ENCODE data around the gene SPPL3. TPM values are rescaled to one million over a fixed set of nuclear protein-coding genes. Genes with fewer than 3 reads are reported as not detected.
"Not testable (repeated sequence)": the region's sequence is repeated elsewhere in the genome, so short reads cannot be mapped to it uniquely, and the experiment has no call there.

The SPPL3 gene
- total RNA-seq: 10.4 TPM

DNA sequence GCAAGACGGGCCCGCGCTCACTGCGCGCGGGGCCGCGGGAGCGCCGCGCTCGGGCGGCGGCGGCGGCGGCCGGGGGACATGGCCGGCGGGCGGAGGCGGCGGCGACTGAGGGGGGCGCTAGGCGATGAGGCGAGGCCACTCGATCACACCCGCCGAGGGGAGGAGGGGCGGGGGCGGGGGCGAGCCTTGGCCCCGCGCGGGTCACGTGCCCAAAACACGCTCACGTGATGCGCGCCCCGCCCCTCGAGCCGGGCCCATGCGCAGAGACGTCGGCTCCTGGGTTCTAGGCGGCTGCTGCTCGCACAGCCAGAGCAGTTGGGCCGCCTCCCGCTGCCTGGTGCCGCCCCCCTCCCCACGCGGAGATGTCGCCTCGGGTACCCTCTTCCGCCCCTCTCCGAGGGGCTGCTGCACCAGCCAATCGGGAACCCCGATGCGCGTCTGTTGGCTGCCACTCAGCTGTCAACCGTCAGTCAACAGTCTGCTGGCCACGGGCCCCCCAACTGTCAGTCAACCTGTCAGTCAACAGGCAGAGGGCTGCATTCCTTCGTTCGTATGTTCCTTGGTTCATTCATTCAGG is at the start of gene SPPL3:
Gene SPPL3, minus strand, starts transcription at position 162 of the 577 bp plus-strand sequence. CDS start 491 bp downstream, outside the sequence.
- H3K4me3 ChIP-seq (ENCODE audit: low read length in 3 of 3): peak within 1 kb of the TSS; percentile 90 to 94 (median 91)
- H3K27me3 ChIP-seq (ENCODE audit: control insufficient read depth in 3 of 3, insufficient read depth in 3 of 3, low read length in 3 of 3): no peaks in the 10 kb centered on the region
- no peaks in the 10 kb centered on the region for H3K9me3 ChIP-seq (ENCODE audit: control insufficient read depth in 3 of 3, low read length in 3 of 3)
- H3K36me3 ChIP-seq (ENCODE audit: control insufficient read depth in 3 of 3, insufficient read depth in 3 of 3, low read length in 3 of 3): peaks cover 0 to 2% (median 0%) of the 10 kb centered on the region in 3 donors
- H3K9ac ChIP-seq (ENCODE audit: low read depth in 1 of 3, low read length in 3 of 3): peak within 1 kb of the TSS; percentile 74 to 92 (median 87)
- H3K4me1 ChIP-seq (ENCODE audit: control insufficient read depth in 3 of 3, insufficient read depth in 3 of 3, low read length in 3 of 3): peaks cover 6 to 30% (median 28%) of the 10 kb centered on the region in 3 donors
- peak within 1 kb of the TSS; percentile 92 for H3K27ac ChIP-seq (ENCODE audit: low read depth, low read length)

GRCh38 chr12:120950807-120951206 is 46.6 kb upstream of the SPPL3 start:
- peaks cover 0 to 3% (median 0%) of the 10 kb centered on the region in 3 donors for H3K27me3 ChIP-seq (ENCODE audit: control insufficient read depth in 3 of 3, insufficient read depth in 3 of 3, low read length in 3 of 3)
- H3K4me1 ChIP-seq (ENCODE audit: control insufficient read depth in 3 of 3, insufficient read depth in 3 of 3, low read length in 3 of 3): no peaks in the 10 kb centered on the region
- H3K9ac ChIP-seq (ENCODE audit: low read depth in 1 of 3, low read length in 3 of 3): no peak overlapping the region
- H3K27ac ChIP-seq (ENCODE audit: low read depth, low read length): no peak overlapping the region
- no peaks in the 10 kb centered on the region for H3K9me3 ChIP-seq (ENCODE audit: control insufficient read depth in 3 of 3, low read length in 3 of 3)
- H3K36me3 ChIP-seq (ENCODE audit: control insufficient read depth in 3 of 3, insufficient read depth in 3 of 3, low read length in 3 of 3): no peaks in the 10 kb centered on the region
- no peak overlapping the region for H3K4me3 ChIP-seq (ENCODE audit: low read length in 3 of 3)

DNA sequence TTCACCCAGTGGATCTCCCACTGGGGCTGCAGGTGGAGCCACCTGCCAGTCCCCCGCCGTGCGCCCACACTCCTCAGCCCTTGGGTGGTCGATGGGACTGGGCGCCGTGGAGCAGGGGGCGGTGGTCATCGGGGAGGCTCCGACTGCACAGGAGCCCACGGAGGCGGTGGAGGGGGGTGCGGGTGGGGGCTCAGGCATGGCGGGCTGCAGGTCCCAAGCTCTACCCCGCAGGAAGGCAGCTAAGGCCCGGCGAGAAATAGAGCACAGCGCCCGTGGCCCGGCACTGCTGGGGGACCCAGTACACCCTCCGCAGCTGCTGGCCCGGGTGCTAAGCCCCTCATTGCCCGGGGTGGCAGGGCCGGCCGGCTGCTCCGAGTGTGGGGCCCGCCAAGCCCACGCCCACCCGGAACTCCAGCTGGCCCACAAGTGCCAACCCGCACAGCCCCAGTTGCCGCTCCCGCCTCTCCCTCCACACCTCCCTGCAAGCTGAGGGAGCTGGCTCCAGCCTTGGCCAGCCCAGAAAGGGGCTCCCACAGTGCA is 46.2 kb upstream of the SPPL3 start:
- H3K4me1 ChIP-seq (ENCODE audit: control insufficient read depth in 3 of 3, insufficient read depth in 3 of 3, low read length in 3 of 3); H3K27ac ChIP-seq (ENCODE audit: low read depth, low read length); H3K4me3 ChIP-seq (ENCODE audit: low read length in 3 of 3); H3K9ac ChIP-seq (ENCODE audit: low read depth in 1 of 3, low read length in 3 of 3); H3K9me3 ChIP-seq (ENCODE audit: control insufficient read depth in 3 of 3, low read length in 3 of 3); H3K27me3 ChIP-seq (ENCODE audit: control insufficient read depth in 3 of 3, insufficient read depth in 3 of 3, low read length in 3 of 3); H3K36me3 ChIP-seq (ENCODE audit: control insufficient read depth in 3 of 3, insufficient read depth in 3 of 3, low read length in 3 of 3): not testable (repeated sequence)

GRCh38 chr12:120945516-120945915 is 41.4 kb upstream of the SPPL3 start:
- H3K4me3 ChIP-seq (ENCODE audit: low read length in 3 of 3); H3K27me3 ChIP-seq (ENCODE audit: control insufficient read depth in 3 of 3, insufficient read depth in 3 of 3, low read length in 3 of 3); H3K9me3 ChIP-seq (ENCODE audit: control insufficient read depth in 3 of 3, low read length in 3 of 3); H3K4me1 ChIP-seq (ENCODE audit: control insufficient read depth in 3 of 3, insufficient read depth in 3 of 3, low read length in 3 of 3); H3K36me3 ChIP-seq (ENCODE audit: control insufficient read depth in 3 of 3, insufficient read depth in 3 of 3, low read length in 3 of 3); H3K9ac ChIP-seq (ENCODE audit: low read depth in 1 of 3, low read length in 3 of 3); H3K27ac ChIP-seq (ENCODE audit: low read depth, low read length): not testable (repeated sequence)

- Histone ChIP-seq H3K27ac (ENCODE audit: low read depth, low read length) (no peak overlapping the region), H3K36me3 (ENCODE audit: control insufficient read depth in 3 of 3, insufficient read depth in 3 of 3, low read length in 3 of 3) (no peaks in the 10 kb centered on the region), H3K4me3 (ENCODE audit: low read length in 3 of 3) (no peak overlapping the region), H3K9me3 (ENCODE audit: control insufficient read depth in 3 of 3, low read length in 3 of 3) (no peaks in the 10 kb centered on the region), H3K9ac (ENCODE audit: low read depth in 1 of 3, low read length in 3 of 3) (no peak overlapping the region), H3K27me3 (ENCODE audit: control insufficient read depth in 3 of 3, insufficient read depth in 3 of 3, low read length in 3 of 3) (peaks cover 0 to 3% (median 2%) of the 10 kb centered on the region in 3 donors), H3K4me1 (ENCODE audit: control insufficient read depth in 3 of 3, insufficient read depth in 3 of 3, low read length in 3 of 3) (no peaks in the 10 kb centered on the region)
These were observed 40.6 kb upstream of the SPPL3 start for GRCh38 chr12:120944645-120945217.

DNA sequence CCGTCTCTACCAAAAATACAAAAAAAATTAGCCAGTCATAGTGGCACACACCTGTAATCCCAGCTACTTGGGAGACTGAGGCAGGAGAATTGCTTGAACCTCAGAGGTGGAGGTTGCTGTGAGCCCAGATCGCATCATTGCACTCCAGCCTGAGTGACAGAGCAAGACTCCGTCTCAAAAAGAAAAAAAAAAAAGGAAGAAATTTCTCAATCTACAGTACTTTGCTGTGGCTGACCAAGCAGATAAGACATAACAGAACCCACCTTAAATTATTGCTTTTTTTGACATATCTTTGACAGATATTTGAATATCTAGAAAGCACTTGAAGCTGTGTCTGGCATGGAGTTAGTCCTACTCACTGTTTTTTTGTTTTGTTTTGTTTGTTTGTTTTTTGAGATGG is 39.3 kb upstream of the SPPL3 start:
- H3K4me3 ChIP-seq (ENCODE audit: low read length in 3 of 3): no peak overlapping the region
- no peak overlapping the region for H3K9ac ChIP-seq (ENCODE audit: low read depth in 1 of 3, low read length in 3 of 3)
- H3K27me3 ChIP-seq (ENCODE audit: control insufficient read depth in 3 of 3, insufficient read depth in 3 of 3, low read length in 3 of 3): peaks cover 0 to 3% (median 2%) of the 10 kb centered on the region in 3 donors
- no peaks in the 10 kb centered on the region for H3K4me1 ChIP-seq (ENCODE audit: control insufficient read depth in 3 of 3, insufficient read depth in 3 of 3, low read length in 3 of 3)
- no peaks in the 10 kb centered on the region for H3K9me3 ChIP-seq (ENCODE audit: control insufficient read depth in 3 of 3, low read length in 3 of 3)
- no peaks in the 10 kb centered on the region for H3K36me3 ChIP-seq (ENCODE audit: control insufficient read depth in 3 of 3, insufficient read depth in 3 of 3, low read length in 3 of 3)
- H3K27ac ChIP-seq (ENCODE audit: low read depth, low read length): no peak overlapping the region

- no peak overlapping the region for H3K27ac ChIP-seq (ENCODE audit: low read depth, low read length)
These were observed 37.8 kb upstream of the SPPL3 start for GRCh38 chr12:120941846-120942405.

GRCh38 chr12:120941412-120941811 is 37.3 kb upstream of the SPPL3 start:
- H3K4me1 ChIP-seq (ENCODE audit: control insufficient read depth in 3 of 3, insufficient read depth in 3 of 3, low read length in 3 of 3): no peaks in the 10 kb centered on the region
- H3K9me3 ChIP-seq (ENCODE audit: control insufficient read depth in 3 of 3, low read length in 3 of 3): no peaks in the 10 kb centered on the region
- H3K9ac ChIP-seq (ENCODE audit: low read depth in 1 of 3, low read length in 3 of 3): no peak overlapping the region
- H3K36me3 ChIP-seq (ENCODE audit: control insufficient read depth in 3 of 3, insufficient read depth in 3 of 3, low read length in 3 of 3): no peaks in the 10 kb centered on the region
- H3K27me3 ChIP-seq (ENCODE audit: control insufficient read depth in 3 of 3, insufficient read depth in 3 of 3, low read length in 3 of 3): peaks cover 0 to 2% (median 0%) of the 10 kb centered on the region in 3 donors
- no peak overlapping the region for H3K4me3 ChIP-seq (ENCODE audit: low read length in 3 of 3)
- no peak overlapping the region for H3K27ac ChIP-seq (ENCODE audit: low read depth, low read length)

More at GRCh38 chr12:120941846-120942405, 37.8 kb upstream of the SPPL3 start:
- H3K27me3 ChIP-seq (ENCODE audit: control insufficient read depth in 3 of 3, insufficient read depth in 3 of 3, low read length in 3 of 3): peaks cover 0 to 2% (median 0%) of the 10 kb centered on the region in 3 donors
- no peaks in the 10 kb centered on the region for H3K4me1 ChIP-seq (ENCODE audit: control insufficient read depth in 3 of 3, insufficient read depth in 3 of 3, low read length in 3 of 3)
- H3K9me3 ChIP-seq (ENCODE audit: control insufficient read depth in 3 of 3, low read length in 3 of 3): no peaks in the 10 kb centered on the region
- no peak overlapping the region for H3K4me3 ChIP-seq (ENCODE audit: low read length in 3 of 3)
- no peak overlapping the region for H3K9ac ChIP-seq (ENCODE audit: low read depth in 1 of 3, low read length in 3 of 3)
- H3K36me3 ChIP-seq (ENCODE audit: control insufficient read depth in 3 of 3, insufficient read depth in 3 of 3, low read length in 3 of 3): no peaks in the 10 kb centered on the region

DNA sequence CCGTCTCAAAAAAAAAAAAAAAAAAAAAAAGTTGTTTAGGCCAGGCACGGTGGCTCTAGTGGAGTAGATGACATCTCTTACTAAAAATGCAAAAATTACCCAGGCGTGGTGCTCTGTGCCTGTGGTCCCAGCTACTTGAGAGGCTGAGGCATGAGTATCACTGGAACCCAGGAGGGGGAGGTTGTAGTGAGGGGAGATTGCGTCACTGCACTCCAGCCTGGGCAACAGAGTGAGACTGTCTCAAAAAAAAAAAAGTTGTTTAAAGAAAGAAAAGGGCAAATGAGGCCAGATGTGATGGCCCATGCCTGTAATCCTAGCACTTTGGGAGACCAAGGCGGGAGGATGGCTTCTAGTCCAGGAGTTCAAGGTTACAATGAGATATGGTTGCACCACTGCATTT is 36.6 kb upstream of the SPPL3 start:
- H3K9ac ChIP-seq (ENCODE audit: low read depth in 1 of 3, low read length in 3 of 3): no peak overlapping the region
- no peaks in the 10 kb centered on the region for H3K36me3 ChIP-seq (ENCODE audit: control insufficient read depth in 3 of 3, insufficient read depth in 3 of 3, low read length in 3 of 3)
- no peak overlapping the region for H3K27ac ChIP-seq (ENCODE audit: low read depth, low read length)
- H3K27me3 ChIP-seq (ENCODE audit: control insufficient read depth in 3 of 3, insufficient read depth in 3 of 3, low read length in 3 of 3): peaks cover 0 to 2% (median 2%) of the 10 kb centered on the region in 3 donors
- H3K4me3 ChIP-seq (ENCODE audit: low read length in 3 of 3): no peak overlapping the region
- H3K4me1 ChIP-seq (ENCODE audit: control insufficient read depth in 3 of 3, insufficient read depth in 3 of 3, low read length in 3 of 3): no peaks in the 10 kb centered on the region
- H3K9me3 ChIP-seq (ENCODE audit: control insufficient read depth in 3 of 3, low read length in 3 of 3): no peaks in the 10 kb centered on the region

GRCh38 chr12:120940006-120940405 is 35.8 kb upstream of the SPPL3 start:
- H3K4me3 ChIP-seq (ENCODE audit: low read length in 3 of 3): no peak overlapping the region
- H3K36me3 ChIP-seq (ENCODE audit: control insufficient read depth in 3 of 3, insufficient read depth in 3 of 3, low read length in 3 of 3): no peaks in the 10 kb centered on the region
- no peaks in the 10 kb centered on the region for H3K4me1 ChIP-seq (ENCODE audit: control insufficient read depth in 3 of 3, insufficient read depth in 3 of 3, low read length in 3 of 3)
- no peak overlapping the region for H3K9ac ChIP-seq (ENCODE audit: low read depth in 1 of 3, low read length in 3 of 3)
- peaks cover 0 to 2% (median 2%) of the 10 kb centered on the region in 3 donors for H3K27me3 ChIP-seq (ENCODE audit: control insufficient read depth in 3 of 3, insufficient read depth in 3 of 3, low read length in 3 of 3)
- H3K9me3 ChIP-seq (ENCODE audit: control insufficient read depth in 3 of 3, low read length in 3 of 3): no peaks in the 10 kb centered on the region
- H3K27ac ChIP-seq (ENCODE audit: low read depth, low read length): no peak overlapping the region
